ENCODE results near the gene ABCB8. TPM values are rescaled to one million over a fixed set of nuclear protein-coding genes. Genes with fewer than 3 reads are reported as not detected.

The ABCB8 gene
- total and polyA plus RNA-seq, 9 of the 15 experiments (the other 6 are each of a cell fraction or from before 2014, with no cell fraction given) = 7.6 to 106 (median 36.3) TPM

- TF ChIP-seq SREBF1 (IDR thresholded peaks at IDR 0.05; ENCODE audit: borderline replicate concordance, low read depth, low read length) = no peak
- TF ChIP-seq ZNF668 (CRISPR knock-in tag; IDR thresholded peaks at IDR 0.05) = no peak
- TF ChIP-seq ARNT (IDR thresholded peaks at IDR 0.05) = no peak
- TF ChIP-seq SIX5 (IDR thresholded peaks at IDR 0.05; ENCODE audit: borderline replicate concordance in 1 of 2, insufficient read depth in 1 of 2, low read depth in 1 of 2, low read length in 2 of 2) = peak; percentile 67 to 76; a peak in 3 of 4 replicates
- peak; percentile 79 for TF ChIP-seq EGR1 (conservative IDR thresholded peaks at IDR 0.05)
- TF ChIP-seq TFAM (CRISPR knock-in tag; conservative IDR thresholded peaks at IDR 0.05) = no peak
- TF ChIP-seq MIER1 (IDR thresholded peaks at IDR 0.05; ENCODE audit: low read depth) = no peak
- TF ChIP-seq PRPF4 (IDR thresholded peaks at IDR 0.05; ENCODE audit: insufficient read depth, low read depth, low read length, poor library complexity, severe bottlenecking) = no peak
- TF ChIP-seq SRSF7 (optimal IDR thresholded peaks at IDR 0.05; ENCODE audit: low read depth, low read length) = no peak
- 0 out of 4 replicates have a peak, but pooled peaks of 1 of the 2 experiments have one; percentile 64 for TF ChIP-seq MLX (CRISPR knock-in tag; conservative IDR thresholded peaks at IDR 0.05)
- no peak for TF ChIP-seq ILK (tag; IDR thresholded peaks at IDR 0.05; ENCODE audit: borderline replicate concordance, low read depth)
- no peak for TF ChIP-seq WHSC1 (IDR thresholded peaks at IDR 0.05; ENCODE audit: low read length)
- TF ChIP-seq NKRF (IDR thresholded peaks at IDR 0.05; ENCODE audit: borderline replicate concordance) = peak; percentile 85
- peak; percentile 94 for TF ChIP-seq SAFB (IDR thresholded peaks at IDR 0.05; ENCODE audit: borderline replicate concordance, low read depth, low read length)
- TF ChIP-seq MITF (IDR thresholded peaks at IDR 0.05) = no peak
- no peak for TF ChIP-seq TSHZ1 (CRISPR knock-in tag; IDR thresholded peaks at IDR 0.05)
- TF ChIP-seq ZBTB2 (IDR thresholded peaks at IDR 0.05) = peak; percentile 87; the same call in 1 of the 2 replicates
- TF ChIP-seq ZNF830 (CRISPR knock-in tag; IDR thresholded peaks at IDR 0.05) = no peak
Observed at GRCh38 chr7:151083071-151083823, 55.0 kb downstream of the ABCB8 start, which contains the start of gene TMUB1 (continued).

Measured in K562 (cell line).